Fibroblast of lung (primary cell): ENCODE results near the gene BCAS3. TPM values are rescaled to one million over a fixed set of nuclear protein-coding genes. Genes with fewer than 3 reads are reported as not detected.

Experiments
- DNase-seq, 2 donors: peaks; one replicate each; pipeline versions ENCODE4 v3.0.0 to v3.0.0-alpha.2; 2010; ENCODE audit warnings: low read depth in 2 of 2
- H2AFZ ChIP-seq: 2 replicates; pipeline ENCODE4 v1.5.1; 2012; ENCODE audit warnings: low read length, control low read depth, inconsistent platforms
- H3K27ac ChIP-seq: 2 replicates; pipeline ENCODE4 v1.5.1; 2011; ENCODE audit warnings: low read length, control low read depth; ENCODE audit not compliant: insufficient read depth
- H3K27me3 ChIP-seq: 2 replicates; pipeline ENCODE4 v1.5.1; 2011; ENCODE audit warnings: mild to moderate bottlenecking, low read length; ENCODE audit not compliant: control insufficient read depth, insufficient read depth
- H3K36me3 ChIP-seq: 2 replicates; pipeline ENCODE4 v1.5.1; 2011; ENCODE audit warnings: low read length; ENCODE audit not compliant: control insufficient read depth, insufficient read depth
- H3K4me1 ChIP-seq: 2 replicates; pipeline ENCODE4 v1.5.1; 2011; ENCODE audit warnings: low read length; ENCODE audit not compliant: control insufficient read depth, insufficient read depth; ENCODE audit errors: extremely low read depth
- H3K4me2 ChIP-seq: 2 replicates; pipeline ENCODE4 v1.5.1; 2011; ENCODE audit warnings: low read length, control low read depth; ENCODE audit not compliant: insufficient read depth; ENCODE audit errors: extremely low read depth
- H3K4me3 ChIP-seq, 4 experiments: fragments of 200-600 bp in 1 of 4; sonication (generic) in 1 of 4; replicated peaks in 1 of 4; 2 replicates each; pipeline ENCODE4 v1.5.1; 2011 to 2016; ENCODE audit warnings: low read length in 4 of 4, low read depth in 3 of 4, mild to moderate bottlenecking in 3 of 4, control low read depth in 2 of 4, inconsistent platforms in 1 of 4, mixed read lengths in 1 of 4; ENCODE audit not compliant: insufficient read depth in 1 of 4; ENCODE audit errors: control extremely low read depth in 1 of 4
- H3K79me2 ChIP-seq: 2 replicates; pipeline ENCODE4 v1.5.1; 2012; ENCODE audit warnings: mild to moderate bottlenecking, low read length, inconsistent platforms; ENCODE audit not compliant: control insufficient read depth, insufficient read depth
- H3K9ac ChIP-seq: 2 replicates; pipeline ENCODE4 v1.5.1; 2011; ENCODE audit warnings: mild to moderate bottlenecking, low read length, control low read depth; ENCODE audit not compliant: insufficient read depth
- H3K9me3 ChIP-seq: 2 replicates; pipeline ENCODE4 v1.5.1; 2012; ENCODE audit warnings: low read depth, low read length; ENCODE audit not compliant: control insufficient read depth, insufficient read depth
- H4K20me1 ChIP-seq: 2 replicates; pipeline ENCODE4 v1.5.1; 2011; ENCODE audit warnings: low read length; ENCODE audit not compliant: control insufficient read depth, insufficient read depth; ENCODE audit errors: extremely low read depth
- CTCF ChIP-seq, 2 donors: IDR thresholded peaks in 1 of 2; conservative IDR thresholded peaks in 1 of 2; 1 replicate in 1 of 2; 2 replicates in 1 of 2; pipeline ENCODE4 v1.5.1; 2011 to 2012; ENCODE audit warnings: low read length in 2 of 2, control low read depth in 1 of 2, inconsistent platforms in 1 of 2, low read depth in 1 of 2, mild to moderate bottlenecking in 1 of 2
- EZH2 ChIP-seq: IDR thresholded peaks from 2 replicates; pipeline ENCODE4 v1.5.1; 2012; ENCODE audit warnings: low read length, control low read depth, mild to moderate bottlenecking; ENCODE audit errors: missing control alignments
- polyA plus RNA-seq, 2 donors: library from polyadenylated mRNA; depleted of rRNA in 1 of 2; stranded (reverse) in 1 of 2; unstranded in 1 of 2; fragments of >200 nt; gene quantifications; 2 replicates each; pipeline ENCODE4 v1.2.1, GENCODE V29; 2011 to 2012; ENCODE audit warnings: missing spikeins in 1 of 2
- total RNA-seq: library from RNA; depleted of rRNA; stranded (reverse); fragments of >200 nt; gene quantifications from 2 replicates; pipeline ENCODE4 v1.2.1, GENCODE V29; 2014

The BCAS3 gene
- total and polyA plus RNA-seq, 2 donors (not counting 1 experiment from before 2014, with no cell fraction given), result 9.9 to 43.6 TPM

GRCh38 chr17:61394630-61395408 lies 717.2 kb downstream of the BCAS3 start:
- Histone ChIP-seq H3K4me3 (peak overlapping the region; percentile 51 to 83 (median 64)), H3K27ac (peak overlapping the region; percentile 97), H4K20me1 (no peaks in the 10 kb centered on the region), H2AFZ (no peak overlapping the region), H3K36me3 (peaks cover 3% of the 10 kb centered on the region), H3K4me2 (peak overlapping the region; percentile 85), H3K27me3 (no peaks in the 10 kb centered on the region), H3K4me1 (peaks cover 19% of the 10 kb centered on the region), H3K79me2 (peaks cover 77% of the 10 kb centered on the region), H3K9me3 (no peaks in the 10 kb centered on the region), H3K9ac (peak overlapping the region; percentile 95)
- no peak for TF ChIP-seq CTCF (conservative IDR thresholded peaks at IDR 0.05 in 1 of 2, IDR thresholded peaks at IDR 0.05 in 1 of 2; ENCODE audit: low read depth in 1 of 2, low read length in 2 of 2)
- peak in 1 of 2 donors; percentile 51 for DNase-seq

DNA sequence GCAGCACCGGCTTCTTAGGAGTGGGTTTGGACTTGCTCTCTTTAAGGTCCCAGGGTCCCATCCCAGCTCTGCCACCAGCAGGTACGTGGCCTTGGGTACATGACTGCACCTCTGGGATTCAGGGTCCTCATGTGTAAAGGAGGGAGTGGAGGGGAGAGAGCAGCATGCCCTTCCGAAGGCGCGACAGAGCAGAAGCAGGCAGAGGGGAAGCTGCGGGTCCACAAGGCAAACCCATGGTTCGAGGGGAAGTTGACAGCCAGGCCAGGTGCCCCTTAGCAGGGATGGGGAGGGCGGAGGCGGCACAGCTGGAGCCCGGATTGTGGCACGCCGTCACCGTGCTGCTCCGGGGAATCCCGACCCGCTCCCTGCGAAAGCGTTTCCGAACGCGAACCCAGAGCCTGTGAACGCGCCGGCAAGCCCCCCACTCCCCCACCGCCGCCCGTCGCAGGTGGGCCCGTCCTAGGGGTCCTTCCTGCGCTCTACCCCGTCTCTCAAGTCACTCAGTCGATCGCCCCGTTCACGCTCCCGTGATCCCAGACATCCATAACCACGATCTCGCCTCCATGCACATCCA lies 717.8 kb downstream of the BCAS3 start:
- Histone ChIP-seq H2AFZ (no peak overlapping the region), H3K4me2 (peak overlapping the region; percentile 85), H3K4me3 (peak overlapping the region; percentile 51 to 83 (median 64)), H3K36me3 (peaks cover 3% of the 10 kb centered on the region), H3K27ac (peak overlapping the region; percentile 97), H4K20me1 (no peaks in the 10 kb centered on the region), H3K4me1 (peaks cover 15% of the 10 kb centered on the region), H3K9ac (peak overlapping the region; percentile 95), H3K9me3 (no peaks in the 10 kb centered on the region), H3K79me2 (peaks cover 83% of the 10 kb centered on the region), H3K27me3 (no peaks in the 10 kb centered on the region)
- no peak for DNase-seq
- TF ChIP-seq EZH2 (no peak), CTCF (conservative IDR thresholded peaks at IDR 0.05 in 1 of 2, IDR thresholded peaks at IDR 0.05 in 1 of 2; ENCODE audit: low read depth in 1 of 2, low read length in 2 of 2) (no peak)

DNA sequence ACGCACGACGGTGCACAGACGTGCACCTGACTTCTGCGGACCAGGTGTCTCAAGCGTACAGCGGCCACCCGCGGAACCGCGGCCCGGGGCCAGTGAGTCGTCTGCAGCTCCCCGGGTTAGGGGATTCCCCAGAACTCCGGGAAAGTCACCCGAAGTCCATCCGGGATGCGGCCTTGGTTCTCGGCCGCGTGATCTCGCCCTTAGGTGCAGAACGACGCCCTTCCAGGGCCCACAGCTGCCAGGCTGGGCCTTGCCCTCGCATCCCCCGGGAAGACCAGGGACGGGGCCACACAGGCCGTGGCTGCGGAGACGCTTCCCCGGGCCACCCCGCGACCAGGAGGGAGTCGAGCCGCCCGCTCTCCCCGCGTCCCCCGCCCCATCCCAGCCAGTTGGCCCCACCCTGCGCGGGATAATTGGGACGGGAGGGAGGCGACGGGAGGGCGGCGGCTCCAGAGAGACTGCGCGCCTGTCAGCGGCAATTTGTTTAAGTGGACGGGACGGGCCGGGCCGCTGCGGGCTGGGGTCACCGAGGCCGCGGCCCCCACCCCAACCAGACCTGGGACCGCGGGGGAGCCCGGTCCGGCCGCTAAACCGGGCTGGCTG lies 718.4 kb downstream of the BCAS3 start:
- no peaks in the 10 kb centered on the region for H3K27me3 ChIP-seq
- H3K4me2 ChIP-seq, result peak overlapping the region; percentile 85
- TF ChIP-seq EZH2, result no peak
- TF ChIP-seq CTCF (conservative IDR thresholded peaks at IDR 0.05 in 1 of 2, IDR thresholded peaks at IDR 0.05 in 1 of 2; ENCODE audit: low read depth in 1 of 2, low read length in 2 of 2), result no peak
- H4K20me1 ChIP-seq, result no peaks in the 10 kb centered on the region
- H3K4me1 ChIP-seq, result peaks cover 15% of the 10 kb centered on the region
- H3K79me2 ChIP-seq, result peaks cover 87% of the 10 kb centered on the region
- peak overlapping the region; percentile 97 for H3K27ac ChIP-seq
- H3K4me3 ChIP-seq, result peak overlapping the region; percentile 51 to 83 (median 64)
- H3K9ac ChIP-seq, result peak overlapping the region; percentile 95
- H2AFZ ChIP-seq, result no peak overlapping the region
- H3K9me3 ChIP-seq, result no peaks in the 10 kb centered on the region
- DNase-seq, result peak in 1 of 2 donors; percentile 58
- H3K36me3 ChIP-seq, result peaks cover 3% of the 10 kb centered on the region
